GM04503 (cell line): Measurements from ENCODE around the gene SFXN4.
"Not testable (repeated sequence)": the region's sequence is repeated elsewhere in the genome, so short reads cannot be mapped to it uniquely, and the experiment has no call there.

Source experiments
- DNase-seq: peaks from one replicate; pipeline ENCODE4 v3.0.0-alpha.2; 2012; ENCODE audit warnings: low read depth

The SFXN4 gene

GRCh38 chr10:119190954-119191785, 25.7 kb upstream of the SFXN4 start:
- DNase-seq = no peak

- DNase-seq = peak; percentile 94
These were observed 24.8 kb upstream of the SFXN4 start for GRCh38 chr10:119190353-119190752.

- DNase-seq = no peak
These were observed 24.3 kb upstream of the SFXN4 start for GRCh38 chr10:119189811-119190282.

GRCh38 chr10:119183664-119184412, 18.3 kb upstream of the SFXN4 start:
- DNase-seq = no peak

GRCh38 chr10:119180850-119181400, 15.4 kb upstream of the SFXN4 start:
- DNase-seq = not testable (repeated sequence)

- peak; percentile 39 for DNase-seq
These were observed 13.0 kb upstream of the SFXN4 start, which contains the start of gene PRDX3 for GRCh38 chr10:119178372-119179119. Gene PRDX3, minus strand, starts transcription at chr10:119178812. Its CDS starts 22 bp downstream, at chr10:119178790.

- no peak for DNase-seq
These were observed 12.3 kb upstream of the SFXN4 start for GRCh38 chr10:119177708-119178371.

- no peak for DNase-seq
These were observed 10.7 kb upstream of the SFXN4 start for GRCh38 chr10:119176166-119176565.

GRCh38 chr10:119174109-119174508, 8.6 kb upstream of the SFXN4 start:
- DNase-seq = no peak

GRCh38 chr10:119167041-119167440, 1.5 kb upstream of the SFXN4 start:
- no peak for DNase-seq

GRCh38 chr10:119166564-119166963, 1.1 kb upstream of the SFXN4 start:
- DNase-seq = no peak

GRCh38 chr10:119166118-119166500, 595 bp upstream of the SFXN4 start:
- DNase-seq = no peak

GRCh38 chr10:119162452-119163092, 2.9 kb downstream of the SFXN4 start:
- no peak for DNase-seq

- DNase-seq = no peak
These were observed 3.6 kb downstream of the SFXN4 start for GRCh38 chr10:119161680-119162451.

GRCh38 chr10:119159332-119159731, 6.2 kb downstream of the SFXN4 start:
- no peak for DNase-seq

- no peak for DNase-seq
These were observed 11.9 kb downstream of the SFXN4 start for GRCh38 chr10:119153661-119154060.

GRCh38 chr10:119153041-119153440, 12.5 kb downstream of the SFXN4 start:
- DNase-seq = no peak

GRCh38 chr10:119151601-119152000, 13.9 kb downstream of the SFXN4 start:
- not testable (repeated sequence) for DNase-seq

GRCh38 chr10:119149729-119150128, 15.8 kb downstream of the SFXN4 start:
- DNase-seq = no peak

GRCh38 chr10:119149157-119149556, 16.4 kb downstream of the SFXN4 start:
- DNase-seq = no peak
